ENCODE measurements around the gene STK39. TPM values are rescaled to one million over a fixed set of nuclear protein-coding genes. Genes with fewer than 3 reads are reported as not detected.

Gene STK39
- total RNA-seq, 1 experiment from 2014 or later: 2.9 TPM

GRCh38 chr2:167925758-167926157 lies 321.6 kb downstream of the STK39 start:
- Histone ChIP-seq H3K9me3 (no peaks in the 10 kb centered on the region), H3K4me3 (ENCODE audit: low read depth, low read length) (no peak overlapping the region), H3K27me3 (replicated peaks; ENCODE audit: control insufficient read depth, insufficient read depth, low read length) (no peaks in the 10 kb centered on the region), H3K36me3 (ENCODE audit: control insufficient read depth, insufficient read depth, low read length) (no peaks in the 10 kb centered on the region), H3K4me1 (no peaks in the 10 kb centered on the region)
- no peaks in the 10 kb centered on the region for H3K4me1 Mint-ChIP-seq (ENCODE audit: low read depth, unreplicated experiment)
- H3K9me3 Mint-ChIP-seq (ENCODE audit: unreplicated experiment): no peaks in the 10 kb centered on the region
- no peak overlapping the region for H3K27ac Mint-ChIP-seq (ENCODE audit: unreplicated experiment)
- TF ChIP-seq CTCF (IDR thresholded peaks at IDR 0.05; ENCODE audit: insufficient read depth in 1 of 2, low read depth in 1 of 2, low read length in 1 of 2, severe bottlenecking in 1 of 2, unreplicated experiment in 1 of 2): no peak
- intact Hi-C loops (cut with micrococcal nuclease; ENCODE audit: unreplicated experiment): no loop called here
- no peak overlapping the region for H3K4me3 Mint-ChIP-seq (ENCODE audit: unreplicated experiment)
- ChIA-PET CTCF (no interaction called here), POLR2A (no interaction called here)
- no peaks in the 10 kb centered on the region for H3K36me3 Mint-ChIP-seq (ENCODE audit: insufficient read depth, unreplicated experiment)
- DNase-seq: no peak
- BruUV-seq (replicated peaks): no TSS peak
- peaks cover 9% of the 10 kb centered on the region for H3K27me3 Mint-ChIP-seq (ENCODE audit: insufficient read depth, unreplicated experiment)

- BruUV-seq (replicated peaks): no TSS peak
- intact Hi-C loops (cut with micrococcal nuclease; ENCODE audit: unreplicated experiment): no loop called here
- Histone ChIP-seq H3K4me3 (ENCODE audit: low read depth, low read length) (no peak overlapping the region), H3K36me3 (ENCODE audit: control insufficient read depth, insufficient read depth, low read length) (no peaks in the 10 kb centered on the region), H3K27me3 (replicated peaks; ENCODE audit: control insufficient read depth, insufficient read depth, low read length) (no peaks in the 10 kb centered on the region), H3K4me1 (no peaks in the 10 kb centered on the region), H3K9me3 (no peaks in the 10 kb centered on the region)
- no peaks in the 10 kb centered on the region for H3K4me1 Mint-ChIP-seq (ENCODE audit: low read depth, unreplicated experiment)
- H3K36me3 Mint-ChIP-seq (ENCODE audit: insufficient read depth, unreplicated experiment): no peaks in the 10 kb centered on the region
- H3K4me3 Mint-ChIP-seq (ENCODE audit: unreplicated experiment): no peak overlapping the region
- H3K9me3 Mint-ChIP-seq (ENCODE audit: unreplicated experiment): no peaks in the 10 kb centered on the region
- peak in 1 of 2 experiments; percentile 40 for DNase-seq
- H3K27ac Mint-ChIP-seq (ENCODE audit: unreplicated experiment): no peak overlapping the region
- ChIA-PET POLR2A (no interaction called here), CTCF (no interaction called here)
- TF ChIP-seq CTCF (IDR thresholded peaks at IDR 0.05; ENCODE audit: insufficient read depth in 1 of 2, low read depth in 1 of 2, low read length in 1 of 2, severe bottlenecking in 1 of 2, unreplicated experiment in 1 of 2): no peak
- H3K27me3 Mint-ChIP-seq (ENCODE audit: insufficient read depth, unreplicated experiment): peaks cover 12% of the 10 kb centered on the region
These were observed 322.8 kb downstream of the STK39 start for GRCh38 chr2:167924556-167924955.

GRCh38 chr2:167916756-167917155 lies 330.6 kb downstream of the STK39 start:
- no peak overlapping the region for H3K27ac Mint-ChIP-seq (ENCODE audit: unreplicated experiment)
- H3K4me3 Mint-ChIP-seq (ENCODE audit: unreplicated experiment): no peak overlapping the region
- Histone ChIP-seq H3K9me3 (no peaks in the 10 kb centered on the region), H3K27me3 (replicated peaks; ENCODE audit: control insufficient read depth, insufficient read depth, low read length) (no peaks in the 10 kb centered on the region), H3K4me1 (no peaks in the 10 kb centered on the region), H3K4me3 (ENCODE audit: low read depth, low read length) (no peak overlapping the region), H3K36me3 (ENCODE audit: control insufficient read depth, insufficient read depth, low read length) (no peaks in the 10 kb centered on the region)
- CTCF ChIA-PET: no interaction called here
- H3K9me3 Mint-ChIP-seq (ENCODE audit: unreplicated experiment): no peaks in the 10 kb centered on the region
- no peak for DNase-seq
- TF ChIP-seq CTCF (IDR thresholded peaks at IDR 0.05; ENCODE audit: insufficient read depth in 1 of 2, low read depth in 1 of 2, low read length in 1 of 2, severe bottlenecking in 1 of 2, unreplicated experiment in 1 of 2): no peak
- intact Hi-C loops (cut with micrococcal nuclease; ENCODE audit: unreplicated experiment): no loop called here
- H3K4me1 Mint-ChIP-seq (ENCODE audit: low read depth, unreplicated experiment): no peaks in the 10 kb centered on the region
- H3K27me3 Mint-ChIP-seq (ENCODE audit: insufficient read depth, unreplicated experiment): peaks cover 15% of the 10 kb centered on the region
- POLR2A ChIA-PET: no interaction called here
- H3K36me3 Mint-ChIP-seq (ENCODE audit: insufficient read depth, unreplicated experiment): no peaks in the 10 kb centered on the region
- no TSS peak for BruUV-seq (replicated peaks)

Data from Caco-2 (cell line).